ENCODE measurements around the gene FCRL3.

Gene FCRL3

DNA sequence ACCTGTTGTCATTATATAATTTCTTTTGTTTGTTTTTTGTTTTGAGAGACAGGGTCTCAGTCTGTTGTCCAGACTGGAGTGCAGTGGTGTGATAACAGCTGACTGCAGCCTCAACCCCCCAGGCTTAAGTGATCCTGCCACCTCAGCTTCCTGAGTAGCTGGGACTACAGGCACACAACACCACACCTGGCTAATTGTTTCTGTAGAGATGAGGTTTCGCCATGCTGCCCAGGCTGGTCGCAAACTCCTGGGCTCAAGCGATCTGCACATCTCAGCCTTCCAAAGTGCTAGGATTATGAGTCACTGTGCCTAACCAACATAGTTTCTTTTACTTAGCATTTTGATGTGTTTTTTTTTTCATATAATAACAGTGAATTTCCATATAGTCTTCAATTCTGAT lies 52.3 kb downstream of the FCRL3 start:
- no peak for DNase-seq (ENCODE audit: insufficient read length, low spot score)
- no peak for TF ChIP-seq POLR2A (IDR thresholded peaks at IDR 0.05; ENCODE audit: low read depth, low read length)
- FAIRE-seq: no peak

DNA sequence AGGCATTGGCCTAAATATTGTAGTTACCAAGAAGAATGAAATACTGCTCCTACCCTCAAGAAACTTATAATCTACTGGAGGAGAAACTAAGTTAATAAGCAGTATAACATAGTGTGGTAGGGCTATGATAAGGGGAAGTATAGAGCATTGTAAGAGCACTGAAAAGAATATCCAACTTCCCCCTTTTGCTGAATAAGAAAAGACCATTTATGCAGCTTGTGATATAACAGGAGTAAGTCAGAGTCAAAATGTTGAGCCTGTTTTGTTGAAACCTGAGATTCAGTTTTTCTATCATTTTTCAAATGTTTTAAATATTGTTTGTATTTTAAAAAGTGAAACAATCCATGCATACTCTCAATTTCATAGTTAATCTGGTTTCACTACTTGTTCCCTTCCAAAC lies 54.4 kb downstream of the FCRL3 start:
- DNase-seq (ENCODE audit: insufficient read length, low spot score): no peak
- TF ChIP-seq POLR2A (IDR thresholded peaks at IDR 0.05; ENCODE audit: low read depth, low read length): no peak
- no peak for FAIRE-seq

DNA sequence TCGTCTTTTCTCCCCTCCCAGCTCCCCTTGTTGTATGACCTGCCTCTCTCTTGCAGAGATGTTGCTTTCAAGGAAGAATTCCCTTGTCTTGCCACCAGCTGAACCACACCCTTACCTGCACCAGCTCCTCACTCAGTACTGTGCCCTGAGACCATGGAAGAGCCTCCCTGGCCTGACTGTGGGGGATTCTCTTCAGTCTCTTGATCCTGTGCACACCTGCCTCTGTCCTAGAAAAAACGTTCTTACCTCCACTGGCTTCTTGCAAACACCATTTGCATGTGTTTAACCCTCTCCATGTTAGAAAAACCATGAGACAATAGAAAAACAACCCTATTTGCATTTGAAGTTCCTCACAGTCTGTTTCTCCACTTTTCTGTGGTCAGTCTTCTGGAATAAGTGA lies 59.4 kb downstream of the FCRL3 start:
- DNase-seq (ENCODE audit: insufficient read length, low spot score): no peak
- TF ChIP-seq POLR2A (IDR thresholded peaks at IDR 0.05; ENCODE audit: low read depth, low read length): no peak
- no peak for FAIRE-seq

DNA sequence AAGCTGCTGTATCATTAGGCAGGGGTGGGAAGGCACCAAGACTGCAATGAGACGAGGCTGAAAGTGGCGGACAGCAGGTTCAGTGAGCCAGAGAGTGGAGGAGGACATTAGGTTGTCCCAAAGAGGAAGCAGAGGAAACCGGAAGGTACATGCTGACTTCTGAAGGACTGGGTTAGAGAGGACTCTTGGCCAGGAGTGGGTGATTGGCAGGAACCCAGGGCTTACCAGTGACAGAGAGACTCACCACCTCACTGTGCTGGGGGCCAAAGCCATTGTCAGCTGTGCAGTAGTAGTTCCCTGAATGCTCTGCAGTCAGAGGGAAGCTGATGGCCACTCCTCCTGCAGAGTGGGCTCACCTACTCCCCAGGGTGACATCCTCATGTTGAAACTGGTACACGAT lies 60.8 kb downstream of the FCRL3 start:
- no peak for TF ChIP-seq POLR2A (IDR thresholded peaks at IDR 0.05; ENCODE audit: low read depth, low read length)
- DNase-seq (ENCODE audit: insufficient read length, low spot score): no peak
- no peak for FAIRE-seq

DNA sequence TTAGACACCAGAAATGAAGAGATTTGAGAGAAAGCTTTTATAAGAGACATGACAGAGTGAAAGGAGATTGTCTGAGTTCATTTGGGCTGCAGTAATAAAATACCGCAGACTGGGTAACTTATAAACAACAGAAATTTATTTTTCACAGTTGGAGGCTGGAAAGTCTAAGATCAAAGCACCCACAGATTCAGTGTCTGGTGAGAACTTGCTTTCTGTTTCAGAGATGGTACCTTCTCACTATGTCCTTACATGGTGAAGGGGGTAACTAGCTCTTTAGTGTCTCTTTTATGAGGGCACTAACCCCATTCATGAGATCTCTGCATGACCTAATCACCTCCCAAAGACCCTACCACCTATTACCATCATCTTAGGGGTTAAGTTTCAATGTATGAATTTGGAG lies 71.8 kb downstream of the FCRL3 start:
- FAIRE-seq: no peak
- no peak for DNase-seq (ENCODE audit: insufficient read length, low spot score)
- no peak for TF ChIP-seq POLR2A (IDR thresholded peaks at IDR 0.05; ENCODE audit: low read depth, low read length)
